SJCRH30 (cell line): ENCODE data around the gene MEF2A. TPM values are rescaled to one million over a fixed set of nuclear protein-coding genes. Genes with fewer than 3 reads are reported as not detected.
A peak's percentile ranks its signal among the peaks of the same experiment; 100 is the strongest.
"Not testable (repeated sequence)": the region's sequence is repeated elsewhere in the genome, so short reads cannot be mapped to it uniquely, and the experiment has no call there.

Experiments used
- DNase-seq, 2 experiments: peaks; one replicate each; pipeline ENCODE4 v3.0.0-alpha.2; 2015 to 2020
- H3K27ac ChIP-seq: fragments of 250-450 bp; sonication (Bioruptor Pico); 2 replicates; pipeline ENCODE4 v1.5.1; 2020; ENCODE audit warnings: mild to moderate bottlenecking, moderate library complexity
- H3K27me3 ChIP-seq: fragments of 250-450 bp; sonication (Bioruptor Pico); 2 replicates; pipeline ENCODE4 v1.5.1; 2020; ENCODE audit warnings: mild to moderate bottlenecking, moderate library complexity
- H3K36me3 ChIP-seq: fragments of 250-450 bp; sonication (Bioruptor Pico); 2 replicates; pipeline ENCODE4 v1.5.1; 2020; ENCODE audit warnings: mild to moderate bottlenecking, moderate library complexity
- H3K4me1 ChIP-seq: fragments of 250-450 bp; sonication (Bioruptor Pico); 2 replicates; pipeline ENCODE4 v1.5.1; 2020; ENCODE audit warnings: mild to moderate bottlenecking, moderate library complexity
- H3K4me3 ChIP-seq: fragments of 250-450 bp; sonication (Bioruptor Pico); 2 replicates; pipeline ENCODE4 v1.5.1; 2020; ENCODE audit warnings: mild to moderate bottlenecking, moderate library complexity
- H3K9me3 ChIP-seq: fragments of 250-450 bp; sonication (Bioruptor Pico); replicated peaks from 2 replicates; pipeline ENCODE4 v1.5.1; 2020; ENCODE audit warnings: mild to moderate bottlenecking, moderate library complexity
- total RNA-seq: library from RNA; depleted of rRNA; stranded (reverse); fragments of >200 nt; shearing (Covaris generic); gene quantifications from 2 replicates; pipeline ENCODE4 v1.2.3, GENCODE V29; 2014

The MEF2A gene
- total RNA-seq, 1 experiment from 2014 or later, result 41.2 TPM

DNA sequence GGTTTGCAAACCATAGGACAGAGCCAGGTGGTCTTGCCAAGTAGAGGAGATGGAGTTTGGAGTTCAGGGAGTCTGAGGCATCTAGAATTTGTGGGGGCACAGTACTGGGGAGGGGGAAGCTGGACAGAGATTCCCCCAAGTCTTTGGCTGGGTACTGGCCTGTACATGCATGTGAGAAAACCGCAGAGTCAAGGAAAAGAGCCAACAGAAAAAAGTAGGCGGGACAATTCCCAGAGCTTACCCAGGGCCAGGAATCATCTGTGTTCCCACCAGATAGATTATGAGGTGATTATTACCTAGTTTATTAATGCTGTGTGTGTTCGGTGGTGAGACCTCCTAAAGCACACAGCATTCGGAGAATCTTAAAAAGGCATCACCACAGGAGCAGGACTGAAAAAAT, 156.1 kb downstream of the MEF2A start:
- H3K36me3 ChIP-seq, result no peaks in the 10 kb centered on the region
- H3K9me3 ChIP-seq, result no peaks in the 10 kb centered on the region
- H3K4me1 ChIP-seq, result peaks cover 25% of the 10 kb centered on the region
- H3K27ac ChIP-seq, result no peak overlapping the region
- H3K4me3 ChIP-seq, result no peak overlapping the region
- H3K27me3 ChIP-seq, result no peaks in the 10 kb centered on the region
- DNase-seq, result no peak

DNA sequence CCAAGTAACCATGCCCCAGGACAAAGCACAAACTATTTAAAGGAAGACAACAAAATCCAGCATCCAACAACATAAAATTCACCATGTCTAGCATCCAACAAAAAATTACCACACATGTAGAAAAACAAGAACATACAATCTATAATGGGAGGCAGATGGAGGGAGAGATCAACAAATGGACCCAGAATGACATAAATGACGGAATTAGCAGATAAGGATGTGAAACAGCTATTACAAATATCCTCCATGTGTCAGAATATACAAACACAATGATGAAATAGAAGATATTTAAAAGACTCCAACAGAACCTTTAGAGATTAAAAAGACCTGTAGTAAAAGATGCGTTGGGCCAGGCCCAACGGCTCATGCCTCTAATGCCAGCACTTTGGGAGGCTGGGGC, 156.6 kb downstream of the MEF2A start:
- Histone ChIP-seq H3K9me3 (no peaks in the 10 kb centered on the region), H3K4me1 (peaks cover 30% of the 10 kb centered on the region), H3K36me3 (no peaks in the 10 kb centered on the region), H3K4me3 (no peak overlapping the region), H3K27ac (no peak overlapping the region), H3K27me3 (no peaks in the 10 kb centered on the region)
- no peak for DNase-seq

GRCh38 chr15:99726333-99726732, 160.5 kb downstream of the MEF2A start:
- no peaks in the 10 kb centered on the region for H3K9me3 ChIP-seq
- peaks cover 13% of the 10 kb centered on the region for H3K4me1 ChIP-seq
- no peaks in the 10 kb centered on the region for H3K27me3 ChIP-seq
- H3K4me3 ChIP-seq, result no peak overlapping the region
- H3K27ac ChIP-seq, result no peak overlapping the region
- H3K36me3 ChIP-seq, result no peaks in the 10 kb centered on the region
- DNase-seq, result no peak

GRCh38 chr15:99727330-99727729, 161.5 kb downstream of the MEF2A start:
- H3K9me3 ChIP-seq, result no peaks in the 10 kb centered on the region
- H3K27ac ChIP-seq, result no peak overlapping the region
- peaks cover 13% of the 10 kb centered on the region for H3K4me1 ChIP-seq
- peak in 1 of 2 experiments; percentile 51 for DNase-seq
- no peaks in the 10 kb centered on the region for H3K36me3 ChIP-seq
- no peaks in the 10 kb centered on the region for H3K27me3 ChIP-seq
- H3K4me3 ChIP-seq, result no peak overlapping the region

DNA sequence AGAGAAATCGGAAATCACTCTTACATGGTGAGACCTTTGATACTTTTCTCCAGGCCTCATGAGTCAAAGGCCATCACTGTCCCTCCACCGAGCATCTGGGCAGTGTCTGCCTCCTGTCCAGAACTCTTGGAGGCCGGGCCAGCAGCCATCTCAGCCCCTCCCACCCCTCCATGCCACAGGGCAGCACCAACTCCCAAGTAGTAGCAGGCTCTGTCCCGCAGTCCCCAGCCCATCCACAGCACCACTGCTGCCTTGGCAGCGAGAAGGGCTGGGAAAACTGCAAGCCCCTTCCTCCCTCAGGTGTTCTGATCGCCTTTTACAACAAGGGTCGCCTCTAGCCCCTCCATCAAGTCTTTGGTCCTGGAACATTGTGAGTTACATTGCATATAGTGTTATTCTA, 161.9 kb downstream of the MEF2A start:
- no peak overlapping the region for H3K4me3 ChIP-seq
- no peak for DNase-seq
- no peaks in the 10 kb centered on the region for H3K27me3 ChIP-seq
- H3K27ac ChIP-seq, result no peak overlapping the region
- no peaks in the 10 kb centered on the region for H3K9me3 ChIP-seq
- no peaks in the 10 kb centered on the region for H3K36me3 ChIP-seq
- peaks cover 13% of the 10 kb centered on the region for H3K4me1 ChIP-seq

DNA sequence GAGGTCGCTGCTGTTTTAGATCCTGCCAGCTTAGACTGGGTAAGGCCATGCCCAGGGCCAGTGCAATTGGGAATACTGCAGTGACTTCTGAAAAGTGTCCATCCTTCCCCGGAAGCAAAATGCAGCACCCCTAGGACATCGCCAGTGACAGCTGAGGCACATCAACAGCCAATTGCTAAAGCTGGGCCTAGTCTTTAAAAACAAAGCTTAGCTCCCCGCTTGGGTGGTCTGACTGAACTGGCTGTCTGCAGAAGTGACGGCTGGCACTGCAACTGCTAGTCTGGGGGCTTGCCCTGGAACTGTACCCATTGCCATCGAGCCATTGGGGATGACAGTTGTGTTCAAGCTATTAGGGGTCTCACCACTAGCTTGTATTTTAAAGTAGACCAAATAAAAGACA, 163.1 kb downstream of the MEF2A start:
- H3K9me3 ChIP-seq, result no peaks in the 10 kb centered on the region
- DNase-seq, result peak; percentile 49 to 63
- H3K27me3 ChIP-seq, result no peaks in the 10 kb centered on the region

GRCh38 chr15:99729327-99729726, 163.5 kb downstream of the MEF2A start:
- H3K27me3 ChIP-seq, result no peaks in the 10 kb centered on the region
- no peak for DNase-seq
- peak overlapping the region; percentile 3; the same call in 1 of the 2 replicates for H3K27ac ChIP-seq
- H3K9me3 ChIP-seq, result no peaks in the 10 kb centered on the region
- H3K4me1 ChIP-seq, result peaks cover 13% of the 10 kb centered on the region
- H3K36me3 ChIP-seq, result no peaks in the 10 kb centered on the region
- H3K4me3 ChIP-seq, result peak overlapping the region; percentile 19; the same call in 1 of the 2 replicates

More for the DNA sequence above, 163.1 kb downstream of the MEF2A start:
- no peaks in the 10 kb centered on the region for H3K36me3 ChIP-seq
- H3K4me1 ChIP-seq, result peaks cover 13% of the 10 kb centered on the region
- no peak overlapping the region for H3K27ac ChIP-seq
- no peak overlapping the region; the same call in 1 of the 2 replicates for H3K4me3 ChIP-seq

DNA sequence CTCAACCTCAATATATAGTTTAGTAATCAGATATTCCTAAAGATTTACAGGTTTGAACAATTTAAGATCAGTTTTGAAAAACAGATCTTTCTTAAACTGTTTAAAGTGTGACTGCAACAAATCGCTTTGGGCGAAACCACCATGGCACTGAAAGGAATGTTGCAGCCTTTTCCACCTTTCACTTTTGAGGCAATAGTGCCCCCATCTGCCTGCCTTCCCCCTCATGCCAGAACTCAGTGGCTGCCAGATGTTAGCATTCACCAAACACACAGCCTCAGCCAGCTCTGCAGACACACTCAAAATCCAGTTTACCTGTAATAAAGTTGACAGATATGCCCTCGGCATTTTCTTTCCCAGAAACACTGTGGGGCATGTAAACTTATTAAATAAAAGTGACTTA, 164.1 kb downstream of the MEF2A start:
- Histone ChIP-seq H3K27me3 (no peaks in the 10 kb centered on the region), H3K9me3 (no peaks in the 10 kb centered on the region), H3K4me1 (peaks cover 13% of the 10 kb centered on the region), H3K4me3 (peak overlapping the region; percentile 19; the same call in 1 of the 2 replicates), H3K36me3 (no peaks in the 10 kb centered on the region), H3K27ac (peak overlapping the region; percentile 3; the same call in 1 of the 2 replicates)
- DNase-seq, result peak; percentile 58 to 73

DNA sequence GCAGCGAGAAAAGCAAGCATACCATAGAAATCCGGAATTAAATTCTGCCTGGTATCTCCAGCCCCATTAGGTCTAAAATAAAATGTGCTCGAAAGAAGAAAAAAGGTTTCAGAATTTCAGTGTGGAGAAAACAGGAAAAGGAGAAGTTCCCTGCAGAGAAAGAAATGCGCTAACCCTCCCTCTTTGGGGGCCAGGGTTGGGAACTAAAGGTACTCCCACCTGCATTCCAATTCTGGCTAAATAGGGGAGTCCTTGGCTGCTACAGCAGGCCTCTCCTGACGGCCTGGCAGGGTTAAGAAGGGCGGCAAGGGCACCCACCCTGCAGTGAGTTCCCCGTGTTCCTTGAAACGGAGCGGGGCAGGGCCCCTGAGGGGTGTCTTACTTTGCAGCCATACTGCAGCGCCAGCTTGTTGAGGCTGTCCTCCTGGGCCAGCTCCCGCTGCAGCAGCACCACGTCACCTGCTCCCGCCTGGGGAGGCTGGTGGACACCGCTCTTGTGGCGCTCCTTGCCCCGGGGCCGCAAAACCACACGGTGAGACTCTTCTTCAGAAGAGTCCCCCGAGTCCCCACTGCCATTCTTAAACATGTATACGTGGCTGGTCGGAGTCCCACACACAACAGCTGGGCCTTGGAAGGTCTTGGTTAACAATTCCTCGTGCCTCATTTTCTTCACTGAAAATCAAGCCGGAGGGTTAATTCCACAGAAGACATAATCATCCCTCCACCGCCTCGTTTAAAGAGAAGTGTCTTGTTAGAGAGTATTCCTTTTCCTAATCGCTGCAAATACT, 165.7 kb downstream of the MEF2A start:
- DNase-seq, result no peak
- Histone ChIP-seq H3K4me3 (no peak overlapping the region), H3K4me1 (peaks cover 15% of the 10 kb centered on the region), H3K27ac (no peak overlapping the region), H3K9me3 (no peaks in the 10 kb centered on the region), H3K36me3 (no peaks in the 10 kb centered on the region), H3K27me3 (no peaks in the 10 kb centered on the region)

- Histone ChIP-seq H3K27ac (no peak overlapping the region), H3K9me3 (no peaks in the 10 kb centered on the region), H3K27me3 (no peaks in the 10 kb centered on the region), H3K4me3 (peak overlapping the region; percentile 95), H3K36me3 (no peaks in the 10 kb centered on the region), H3K4me1 (peaks cover 10% of the 10 kb centered on the region)
- no peak for DNase-seq
Measured at GRCh38 chr15:99732124-99732750, 166.5 kb downstream of the MEF2A start.

DNA sequence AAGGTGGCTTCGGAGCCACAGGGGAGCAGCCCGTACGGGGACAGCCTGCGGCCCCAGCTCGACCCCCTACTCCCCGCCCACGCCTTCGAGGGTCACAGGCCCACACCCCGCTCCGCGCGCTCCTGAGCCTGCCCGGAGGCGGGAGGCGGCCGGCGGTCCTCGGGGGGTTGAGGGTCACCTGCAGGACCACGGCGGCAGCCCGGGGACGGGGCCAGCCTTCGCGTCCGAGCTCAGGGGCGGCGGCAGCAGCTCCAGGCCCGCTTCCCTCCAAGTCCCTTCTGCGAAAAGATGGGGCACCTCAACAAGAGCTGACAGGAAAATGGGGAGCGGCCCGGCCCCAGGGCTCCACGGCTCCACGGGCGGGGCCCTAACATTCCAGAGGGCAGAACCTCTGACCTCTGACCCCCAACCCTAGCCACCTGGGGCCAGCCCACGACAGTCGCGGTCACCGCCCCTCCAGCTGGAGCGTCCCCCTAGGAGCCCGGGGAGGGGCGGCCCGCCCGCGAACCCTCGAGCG, 167.0 kb downstream of the MEF2A start:
- no peaks in the 10 kb centered on the region for H3K9me3 ChIP-seq
- peak overlapping the region; percentile 7; the same call in 1 of the 2 replicates for H3K27ac ChIP-seq
- DNase-seq, result peak in 1 of 2 experiments; percentile 37
- peaks cover 7% of the 10 kb centered on the region; the same call in 1 of the 2 replicates for H3K4me1 ChIP-seq
- H3K4me3 ChIP-seq, result peak overlapping the region; percentile 95
- H3K36me3 ChIP-seq, result no peaks in the 10 kb centered on the region
- H3K27me3 ChIP-seq, result no peaks in the 10 kb centered on the region

DNA sequence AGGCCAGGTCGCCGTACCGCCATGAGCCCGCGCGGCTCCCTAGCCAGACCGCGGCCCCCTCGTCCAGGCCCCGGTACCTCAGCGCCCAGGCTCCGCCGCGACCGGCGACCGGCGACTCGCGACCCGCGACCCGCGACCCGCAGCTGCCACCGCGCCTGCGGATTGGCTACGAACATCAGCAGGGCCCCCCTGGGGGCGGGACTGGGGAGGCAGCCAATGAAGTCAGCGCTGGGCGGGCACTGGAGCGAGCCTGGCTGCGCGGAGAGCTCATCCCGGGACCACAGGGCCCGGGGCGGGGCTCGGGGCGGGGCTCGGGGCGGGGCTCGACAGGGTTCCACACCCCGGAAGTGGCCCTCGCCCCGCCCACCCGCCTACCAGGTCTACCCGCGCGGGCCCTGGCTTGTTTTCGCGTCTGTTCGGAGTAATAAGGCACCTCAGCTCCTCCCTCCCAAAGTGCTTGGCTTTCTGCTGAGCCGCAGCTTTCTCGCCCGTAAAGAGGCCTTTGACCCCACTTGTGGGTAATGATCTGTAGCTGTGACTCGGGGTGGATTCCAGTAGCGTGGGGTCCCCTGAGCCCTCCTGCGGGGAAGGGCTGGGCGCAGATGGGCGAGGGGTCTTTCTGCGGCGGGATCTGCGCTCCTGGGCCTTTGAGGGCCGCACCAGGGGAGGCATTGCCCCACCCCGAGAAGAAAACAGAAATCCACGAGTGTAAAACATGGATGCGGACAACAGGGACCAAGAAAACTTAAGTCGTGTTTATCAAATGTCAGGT, 167.7 kb downstream of the MEF2A start, which contains the start of gene LYSMD4:
Gene LYSMD4 (minus strand): TSS at position 170 of the 772 bp plus-strand sequence. CDS start 1,438 bp downstream, outside the sequence.
- Histone ChIP-seq H3K36me3 (no peaks in the 10 kb centered on the region), H3K4me3 (peak within 1 kb of the TSS; percentile 95), H3K27me3 (no peaks in the 10 kb centered on the region), H3K27ac (peak within 1 kb of the TSS; percentile 67), H3K4me1 (peaks cover 6% of the 10 kb centered on the region; the same call in 1 of the 2 replicates), H3K9me3 (no peaks in the 10 kb centered on the region)
- peak; percentile 96 to 97 for DNase-seq

DNA sequence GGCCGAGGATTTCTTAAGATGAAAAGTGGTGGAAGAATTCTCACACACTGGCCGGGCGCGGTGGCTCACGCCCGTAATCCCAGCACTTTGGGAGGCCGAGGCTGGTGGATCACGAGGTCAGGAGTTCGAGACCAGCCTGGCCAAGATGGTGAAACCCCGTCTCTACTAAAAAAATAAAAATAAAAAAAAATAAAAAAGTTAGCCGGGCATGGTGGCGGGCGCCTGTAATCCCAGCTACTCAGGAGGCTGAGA, 168.2 kb downstream of the MEF2A start:
- peak overlapping the region; percentile 67 for H3K27ac ChIP-seq
- H3K4me3 ChIP-seq, result peak overlapping the region; percentile 95
- not testable (repeated sequence) for DNase-seq, H3K9me3 ChIP-seq, H3K36me3 ChIP-seq, H3K27me3 ChIP-seq, H3K4me1 ChIP-seq

GRCh38 chr15:99734575-99734974, 168.8 kb downstream of the MEF2A start:
- Histone ChIP-seq H3K27ac (no peak overlapping the region), H3K27me3 (no peaks in the 10 kb centered on the region), H3K36me3 (no peaks in the 10 kb centered on the region), H3K9me3 (no peaks in the 10 kb centered on the region), H3K4me1 (0 out of 2 replicates have a peak, but pooled peaks cover 2% of the 10 kb centered on the region), H3K4me3 (no peak overlapping the region)
- peak in 1 of 2 experiments; percentile 32 for DNase-seq
